ENCODE data around the gene SHROOM3. TPM values are rescaled to one million over a fixed set of nuclear protein-coding genes. Genes with fewer than 3 reads are reported as not detected.
"Not testable (repeated sequence)": the region's sequence is repeated elsewhere in the genome, so short reads cannot be mapped to it uniquely, and the experiment has no call there.

The SHROOM3 gene
- total RNA-seq, 1 donor from 2014 or later = 54.9 TPM

GRCh38 chr4:76718831-76719230 is 283.8 kb downstream of the SHROOM3 start:
- peaks cover 8% of the 10 kb centered on the region for H3K36me3 Mint-ChIP-seq (ENCODE audit: insufficient read depth)

GRCh38 chr4:76720121-76720520 is 285.1 kb downstream of the SHROOM3 start:
- Mint-ChIP-seq H3K36me3 (ENCODE audit: insufficient read depth) (peaks cover 8% of the 10 kb centered on the region), H3K4me3 (ENCODE audit: low read depth) (no peak overlapping the region), H3K27ac (no peak overlapping the region), H3K4me1 (ENCODE audit: low read depth) (peaks cover 15% of the 10 kb centered on the region), H3K27me3 (no peaks in the 10 kb centered on the region), H3K9me3 (ENCODE audit: low read depth) (no peaks in the 10 kb centered on the region)
- no peak for TF ChIP-seq CTCF (IDR thresholded peaks at IDR 0.05; ENCODE audit: unreplicated experiment)
- DNase-seq (ENCODE audit: low spot score, unreplicated experiment) = no peak

More at GRCh38 chr4:76718831-76719230, 283.8 kb downstream of the SHROOM3 start:
- Mint-ChIP-seq H3K4me1 (ENCODE audit: low read depth) (peaks cover 10% of the 10 kb centered on the region), H3K4me3 (ENCODE audit: low read depth) (no peak overlapping the region), H3K9me3 (ENCODE audit: low read depth) (no peaks in the 10 kb centered on the region), H3K27me3 (no peaks in the 10 kb centered on the region), H3K27ac (no peak overlapping the region)
- no peak for TF ChIP-seq CTCF (IDR thresholded peaks at IDR 0.05; ENCODE audit: unreplicated experiment)
- DNase-seq (ENCODE audit: low spot score, unreplicated experiment) = no peak

GRCh38 chr4:76722146-76722545 is 287.1 kb downstream of the SHROOM3 start:
- not testable (repeated sequence) for H3K27ac Mint-ChIP-seq; H3K9me3 Mint-ChIP-seq (ENCODE audit: low read depth); H3K4me3 Mint-ChIP-seq (ENCODE audit: low read depth); H3K27me3 Mint-ChIP-seq; DNase-seq (ENCODE audit: low spot score, unreplicated experiment)
- Mint-ChIP-seq H3K4me1 (ENCODE audit: low read depth) (peaks cover 23% of the 10 kb centered on the region), H3K36me3 (ENCODE audit: insufficient read depth) (peaks cover 16% of the 10 kb centered on the region)

GRCh38 chr4:76722838-76723237 is 287.8 kb downstream of the SHROOM3 start:
- H3K36me3 Mint-ChIP-seq (ENCODE audit: insufficient read depth) = peaks cover 16% of the 10 kb centered on the region
- no peak overlapping the region for H3K4me3 Mint-ChIP-seq (ENCODE audit: low read depth)
- no peaks in the 10 kb centered on the region for H3K9me3 Mint-ChIP-seq (ENCODE audit: low read depth)
- no peaks in the 10 kb centered on the region for H3K27me3 Mint-ChIP-seq
- peaks cover 22% of the 10 kb centered on the region for H3K4me1 Mint-ChIP-seq (ENCODE audit: low read depth)
- H3K27ac Mint-ChIP-seq = no peak overlapping the region
- TF ChIP-seq CTCF (IDR thresholded peaks at IDR 0.05; ENCODE audit: unreplicated experiment) = no peak
- no peak for DNase-seq (ENCODE audit: low spot score, unreplicated experiment)

- Mint-ChIP-seq H3K4me1 (ENCODE audit: low read depth) (peaks cover 24% of the 10 kb centered on the region), H3K27me3 (no peaks in the 10 kb centered on the region), H3K4me3 (ENCODE audit: low read depth) (no peak overlapping the region), H3K36me3 (ENCODE audit: insufficient read depth) (peaks cover 19% of the 10 kb centered on the region), H3K27ac (no peak overlapping the region), H3K9me3 (ENCODE audit: low read depth) (no peaks in the 10 kb centered on the region)
- no peak for DNase-seq (ENCODE audit: low spot score, unreplicated experiment)
- no peak for TF ChIP-seq CTCF (IDR thresholded peaks at IDR 0.05; ENCODE audit: unreplicated experiment)
Measured at GRCh38 chr4:76723373-76723772, 288.3 kb downstream of the SHROOM3 start.

GRCh38 chr4:76723924-76724323 is 288.9 kb downstream of the SHROOM3 start:
- no peak overlapping the region for H3K27ac Mint-ChIP-seq
- no peaks in the 10 kb centered on the region for H3K9me3 Mint-ChIP-seq (ENCODE audit: low read depth)
- H3K4me1 Mint-ChIP-seq (ENCODE audit: low read depth) = peaks cover 27% of the 10 kb centered on the region
- TF ChIP-seq CTCF (IDR thresholded peaks at IDR 0.05; ENCODE audit: unreplicated experiment) = no peak
- no peaks in the 10 kb centered on the region for H3K27me3 Mint-ChIP-seq
- no peak overlapping the region for H3K4me3 Mint-ChIP-seq (ENCODE audit: low read depth)
- no peak for DNase-seq (ENCODE audit: low spot score, unreplicated experiment)
- peaks cover 21% of the 10 kb centered on the region for H3K36me3 Mint-ChIP-seq (ENCODE audit: insufficient read depth)

Measured in progenitor cell of endocrine pancreas (in vitro differentiated cells).